WERI-Rb-1 (cell line): Measurements from ENCODE around the gene PALD1.

Experiments used
- DNase-seq: peaks from one replicate; pipeline ENCODE4 v3.0.0-alpha.2; 2020
- H3K27ac ChIP-seq: fragments of 250-450 bp; sonication (Bioruptor Pico); 2 replicates; pipeline ENCODE4 v1.5.1; 2020; ENCODE audit warnings: mild to moderate bottlenecking, moderate library complexity
- H3K27me3 ChIP-seq: fragments of 250-450 bp; sonication (Bioruptor Pico); 2 replicates; pipeline ENCODE4 v1.5.1; 2021; ENCODE audit warnings: mild to moderate bottlenecking, low read depth, moderate library complexity; ENCODE audit not compliant: insufficient read depth, severe bottlenecking
- H3K36me3 ChIP-seq: fragments of 250-450 bp; sonication (Bioruptor Pico); 2 replicates; pipeline ENCODE4 v1.5.1; 2020; ENCODE audit warnings: mild to moderate bottlenecking, moderate library complexity
- H3K4me3 ChIP-seq: 2 replicates; pipeline ENCODE4 v1.5.1; 2011; ENCODE audit warnings: low read depth, mild to moderate bottlenecking, control low read depth, low read length
- H3K9me3 ChIP-seq: fragments of 250-450 bp; sonication (Bioruptor Pico); 2 replicates; pipeline ENCODE4 v1.5.1; 2021; ENCODE audit warnings: mild to moderate bottlenecking, moderate library complexity; ENCODE audit not compliant: severe bottlenecking
- TF ChIP-seq, protein P1 (sequence below): IDR thresholded peaks from 2 replicates; pipeline ENCODE4 v1.5.1; 2011; ENCODE audit warnings: low read depth, mild to moderate bottlenecking, control low read depth, inconsistent platforms, low read length

Gene PALD1

DNA sequence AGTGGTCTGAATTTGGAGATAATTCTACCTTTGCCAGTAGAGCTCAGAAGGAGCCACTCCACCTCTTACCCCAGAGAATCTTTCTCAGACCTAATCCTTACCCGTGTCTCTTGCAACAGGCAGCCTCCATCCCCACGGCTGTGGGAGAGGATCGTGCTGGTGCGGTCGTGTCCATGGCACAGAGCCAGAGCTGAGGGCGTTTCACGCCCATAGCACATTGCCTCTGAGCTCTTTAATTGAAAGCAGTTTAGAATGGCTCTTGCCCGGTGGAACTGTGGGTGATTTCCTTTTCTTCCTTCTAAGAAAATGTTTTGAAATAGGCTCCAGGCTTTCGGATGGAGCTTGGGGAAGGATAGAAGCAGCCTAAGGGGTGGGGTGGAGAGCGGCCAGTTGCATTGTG, 82.5 kb downstream of the PALD1 start:
- TF ChIP-seq, protein P1, sequence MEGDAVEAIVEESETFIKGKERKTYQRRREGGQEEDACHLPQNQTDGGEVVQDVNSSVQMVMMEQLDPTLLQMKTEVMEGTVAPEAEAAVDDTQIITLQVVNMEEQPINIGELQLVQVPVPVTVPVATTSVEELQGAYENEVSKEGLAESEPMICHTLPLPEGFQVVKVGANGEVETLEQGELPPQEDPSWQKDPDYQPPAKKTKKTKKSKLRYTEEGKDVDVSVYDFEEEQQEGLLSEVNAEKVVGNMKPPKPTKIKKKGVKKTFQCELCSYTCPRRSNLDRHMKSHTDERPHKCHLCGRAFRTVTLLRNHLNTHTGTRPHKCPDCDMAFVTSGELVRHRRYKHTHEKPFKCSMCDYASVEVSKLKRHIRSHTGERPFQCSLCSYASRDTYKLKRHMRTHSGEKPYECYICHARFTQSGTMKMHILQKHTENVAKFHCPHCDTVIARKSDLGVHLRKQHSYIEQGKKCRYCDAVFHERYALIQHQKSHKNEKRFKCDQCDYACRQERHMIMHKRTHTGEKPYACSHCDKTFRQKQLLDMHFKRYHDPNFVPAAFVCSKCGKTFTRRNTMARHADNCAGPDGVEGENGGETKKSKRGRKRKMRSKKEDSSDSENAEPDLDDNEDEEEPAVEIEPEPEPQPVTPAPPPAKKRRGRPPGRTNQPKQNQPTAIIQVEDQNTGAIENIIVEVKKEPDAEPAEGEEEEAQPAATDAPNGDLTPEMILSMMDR = no peak
- H3K9me3 ChIP-seq = no peaks in the 10 kb centered on the region
- H3K27ac ChIP-seq = no peak overlapping the region
- no peaks in the 10 kb centered on the region for H3K27me3 ChIP-seq
- H3K36me3 ChIP-seq = no peaks in the 10 kb centered on the region
- DNase-seq = no peak
- no peak overlapping the region for H3K4me3 ChIP-seq

DNA sequence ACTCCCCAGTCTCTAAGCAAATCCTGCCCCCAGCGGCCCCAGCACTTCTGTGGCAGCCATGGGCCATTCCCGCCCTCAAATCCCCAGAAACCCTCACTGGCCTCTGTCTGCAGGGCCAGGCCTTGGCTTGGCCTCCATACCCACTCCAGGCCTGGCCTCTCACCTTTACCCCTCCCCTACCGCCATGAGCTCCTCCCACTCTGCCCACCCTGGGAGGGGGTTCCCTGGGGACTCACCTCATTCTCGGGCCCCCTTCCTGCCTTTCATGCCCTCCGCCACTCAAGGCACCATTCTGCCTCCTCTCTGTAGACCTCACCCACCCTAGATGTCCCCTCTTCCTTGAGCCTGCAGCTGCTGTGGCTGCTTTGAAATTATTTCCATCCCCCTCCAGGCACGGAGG, 83.0 kb downstream of the PALD1 start:
- no peaks in the 10 kb centered on the region for H3K36me3 ChIP-seq
- H3K27ac ChIP-seq = no peak overlapping the region
- no peak for DNase-seq
- H3K27me3 ChIP-seq = no peaks in the 10 kb centered on the region
- H3K9me3 ChIP-seq = no peaks in the 10 kb centered on the region
- no peak overlapping the region for H3K4me3 ChIP-seq
- TF ChIP-seq, protein P1 = no peak

DNA sequence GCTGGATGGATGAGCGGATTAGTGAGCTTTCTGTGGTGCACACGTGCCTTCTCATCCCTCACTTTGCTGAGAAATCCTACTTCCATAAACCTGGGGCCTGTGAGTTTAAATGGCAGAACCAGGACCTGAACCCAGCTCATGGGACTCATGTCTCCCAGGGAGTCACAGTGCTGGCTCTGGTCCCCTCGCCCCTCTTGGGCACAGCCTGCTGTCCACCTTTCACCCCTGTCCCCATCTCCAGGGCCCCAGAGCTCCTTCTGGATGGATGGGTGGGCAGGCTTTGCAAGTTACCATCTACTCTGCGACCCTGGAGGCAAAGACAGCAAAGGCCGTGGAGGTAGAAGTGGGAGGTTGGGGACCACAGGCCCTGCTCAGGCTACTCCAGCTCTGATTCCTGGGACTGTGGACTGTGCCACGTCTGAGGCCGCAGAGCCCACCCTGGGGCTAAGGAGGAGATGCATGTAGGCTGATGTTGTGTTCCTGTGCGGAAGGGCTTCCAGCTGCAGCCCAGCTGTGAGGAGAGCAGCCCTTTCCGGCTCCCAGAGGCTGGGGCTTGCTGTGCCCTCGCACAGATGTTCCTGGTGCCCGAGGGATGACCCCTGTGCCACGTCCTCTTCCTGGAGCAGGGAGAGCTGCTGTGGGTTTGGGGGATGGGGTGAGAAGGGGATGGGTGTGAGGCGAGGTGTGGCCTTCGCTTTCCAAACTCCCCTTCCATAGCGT, 83.6 kb downstream of the PALD1 start:
- Histone ChIP-seq H3K27ac (no peak overlapping the region), H3K36me3 (no peaks in the 10 kb centered on the region), H3K9me3 (no peaks in the 10 kb centered on the region), H3K27me3 (no peaks in the 10 kb centered on the region), H3K4me3 (no peak overlapping the region)
- no peak for DNase-seq
- TF ChIP-seq, protein P1 = no peak

DNA sequence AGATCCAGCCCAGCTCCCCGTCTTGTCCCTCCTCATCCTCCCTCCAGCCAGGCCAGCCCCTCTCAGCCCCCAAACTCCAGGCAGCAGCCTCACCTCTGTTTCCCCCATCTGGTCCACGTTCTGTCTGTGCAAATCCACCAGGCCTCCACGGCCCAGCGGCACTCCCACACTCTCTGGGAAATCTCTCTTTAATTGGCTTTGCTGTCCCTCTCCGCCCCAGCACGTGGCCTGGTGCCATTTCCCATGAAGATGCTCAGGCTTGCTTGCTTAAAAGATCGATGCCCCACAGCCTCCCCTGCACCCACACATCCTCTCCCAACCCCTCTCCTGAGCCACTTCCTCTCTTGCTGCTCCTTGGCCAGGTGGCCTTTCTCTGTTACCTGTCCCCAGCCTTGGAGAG, 84.7 kb downstream of the PALD1 start:
- Histone ChIP-seq H3K9me3 (no peaks in the 10 kb centered on the region), H3K36me3 (no peaks in the 10 kb centered on the region), H3K27me3 (no peaks in the 10 kb centered on the region), H3K27ac (no peak overlapping the region), H3K4me3 (no peak overlapping the region)
- TF ChIP-seq, protein P1 = no peak
- peak; percentile 37 for DNase-seq

DNA sequence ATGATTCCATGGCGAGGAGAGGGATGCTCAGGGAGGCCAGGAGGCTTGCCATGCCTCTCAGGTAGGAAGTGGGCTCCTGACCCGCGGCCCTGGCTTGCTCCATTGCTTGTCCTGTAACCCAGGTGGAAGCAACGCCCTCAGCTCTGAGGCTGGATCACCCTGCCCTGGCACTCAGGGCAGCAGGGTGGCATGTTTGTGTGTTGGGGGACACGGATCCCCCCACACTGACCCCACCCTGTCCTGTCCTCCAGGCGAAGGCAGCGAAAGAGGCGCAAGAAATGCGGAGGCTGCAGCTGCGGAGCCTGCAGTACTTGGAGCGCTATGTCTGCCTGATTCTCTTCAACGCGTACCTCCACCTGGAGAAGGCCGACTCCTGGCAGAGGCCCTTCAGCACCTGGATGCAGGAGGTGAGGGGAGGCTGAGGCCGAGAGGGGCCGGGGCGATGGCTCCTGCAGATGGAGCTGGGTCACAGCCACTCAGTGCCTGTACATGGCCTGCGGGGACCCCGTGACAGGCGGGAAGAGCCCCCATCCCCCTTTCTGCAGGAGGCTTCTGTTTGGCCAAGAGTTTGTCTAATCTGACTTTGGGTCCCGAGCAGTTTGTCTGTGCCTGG, 85.7 kb downstream of the PALD1 start:
- H3K36me3 ChIP-seq = no peaks in the 10 kb centered on the region
- TF ChIP-seq, protein P1 = no peak
- H3K9me3 ChIP-seq = no peaks in the 10 kb centered on the region
- no peak for DNase-seq
- H3K27me3 ChIP-seq = no peaks in the 10 kb centered on the region
- H3K4me3 ChIP-seq = no peak overlapping the region
- H3K27ac ChIP-seq = no peak overlapping the region
